Right kidney (tissue), 1 donor: ENCODE data around the gene MED7.

Experiments used
- DNase-seq: peaks from one replicate; pipeline ENCODE4 v3.0.0-alpha.2; 2016

The MED7 gene

DNA sequence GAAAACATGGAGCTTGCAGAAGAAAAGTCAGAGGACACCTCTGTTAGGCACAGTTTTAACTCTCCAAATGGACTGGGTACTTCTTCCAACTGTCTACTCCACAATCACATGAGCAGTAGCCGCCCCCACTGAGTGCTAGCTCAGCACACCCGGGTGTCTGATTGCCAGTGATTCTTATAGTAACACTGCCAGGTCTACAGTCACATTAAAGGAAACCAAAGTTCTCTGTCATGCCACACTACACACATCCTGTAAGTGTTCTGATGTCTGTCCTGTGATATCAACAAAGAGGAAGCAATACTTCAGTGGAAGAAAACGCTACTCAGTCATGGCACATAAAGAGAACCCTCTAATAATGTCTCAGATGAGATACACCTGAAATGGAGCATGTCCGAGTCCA is 33.7 kb downstream of the MED7 start, which contains the start of gene HAVCR2:
Gene HAVCR2 (minus strand): TSS at position 69 of the 400 bp plus-strand sequence. CDS start 61 bp downstream, at position 8.
- DNase-seq = no peak

DNA sequence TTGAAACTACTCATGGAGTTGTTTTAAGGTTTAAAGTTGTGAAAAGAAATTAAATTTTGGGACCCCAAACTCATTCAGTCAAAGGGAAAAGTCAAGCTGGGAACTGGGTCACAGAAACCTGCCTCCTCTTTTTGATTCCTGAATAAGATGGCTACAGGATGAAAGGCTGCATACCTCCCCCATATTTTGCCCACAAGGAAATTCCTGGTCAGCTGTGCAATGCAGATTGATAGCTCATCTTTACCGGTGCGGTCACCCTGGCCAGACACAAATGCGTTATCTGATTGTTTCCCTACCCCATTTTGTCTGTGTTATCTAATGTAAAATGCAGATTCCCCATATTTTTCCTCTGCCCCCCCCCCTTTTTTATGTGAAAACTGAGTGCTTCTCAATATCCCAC is 35.2 kb downstream of the MED7 start:
- no peak for DNase-seq

DNA sequence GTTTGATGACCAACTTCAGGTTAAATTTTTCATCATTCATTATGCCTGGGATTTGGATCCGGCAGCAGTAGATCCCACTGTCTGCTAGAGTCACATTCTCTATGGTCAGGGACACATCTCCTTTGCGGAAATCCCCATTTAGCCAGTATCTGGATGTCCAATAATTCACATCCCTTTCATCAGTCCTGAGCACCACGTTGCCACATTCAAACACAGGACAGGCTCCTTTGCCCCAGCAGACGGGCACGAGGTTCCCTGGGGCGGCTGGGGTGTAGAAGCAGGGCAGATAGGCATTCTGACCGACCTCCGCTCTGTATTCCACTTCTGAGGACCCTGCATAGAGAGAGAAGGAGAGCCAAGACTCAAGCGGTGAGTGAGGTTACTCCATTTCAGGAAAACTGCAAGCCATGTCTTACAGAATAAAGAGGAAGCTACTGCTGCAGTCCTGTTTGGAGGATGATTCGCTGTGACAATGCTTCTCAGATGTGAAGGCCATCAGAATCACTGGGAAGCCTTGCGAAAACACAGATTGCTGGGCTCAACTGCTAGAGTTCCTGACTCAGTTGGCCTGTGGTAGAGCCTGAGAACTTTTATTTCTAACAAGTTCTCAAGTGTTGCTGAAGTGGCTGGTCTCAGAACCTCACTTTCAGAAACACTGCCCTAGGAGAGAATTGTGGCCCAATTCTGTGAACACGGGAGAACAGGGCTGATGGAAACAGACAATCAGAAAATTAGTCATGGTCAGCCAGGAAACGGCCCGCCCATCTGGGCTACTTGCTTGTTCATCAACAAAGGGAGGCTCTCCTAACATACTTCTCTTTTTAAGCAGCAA is 35.8 kb downstream of the MED7 start:
- no peak for DNase-seq

DNA sequence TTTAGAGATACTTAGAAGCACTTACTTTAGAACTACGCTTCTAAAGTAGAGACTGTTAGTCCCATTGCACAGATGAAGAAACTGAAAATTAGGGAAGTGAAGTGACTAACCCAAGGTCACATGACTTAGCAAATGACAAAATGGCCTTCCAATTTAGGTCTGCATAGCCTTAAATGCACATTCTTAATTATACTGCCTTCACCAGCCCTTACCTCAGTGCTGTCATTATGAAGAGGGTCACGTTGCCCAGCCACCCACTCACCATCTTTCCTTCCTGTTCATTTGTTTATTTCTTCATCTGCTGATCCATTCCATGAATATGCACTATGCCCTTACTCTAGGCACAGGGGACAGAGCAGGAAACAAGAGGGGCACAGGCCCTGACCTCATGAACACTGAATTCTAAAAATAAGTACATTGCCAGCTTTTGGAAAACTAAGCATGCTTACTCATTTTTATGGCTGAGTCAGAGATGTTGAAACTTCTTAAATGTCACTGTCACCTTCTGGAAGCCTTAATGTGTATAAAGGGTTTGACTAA is 42.5 kb downstream of the MED7 start:
- DNase-seq = no peak

DNA sequence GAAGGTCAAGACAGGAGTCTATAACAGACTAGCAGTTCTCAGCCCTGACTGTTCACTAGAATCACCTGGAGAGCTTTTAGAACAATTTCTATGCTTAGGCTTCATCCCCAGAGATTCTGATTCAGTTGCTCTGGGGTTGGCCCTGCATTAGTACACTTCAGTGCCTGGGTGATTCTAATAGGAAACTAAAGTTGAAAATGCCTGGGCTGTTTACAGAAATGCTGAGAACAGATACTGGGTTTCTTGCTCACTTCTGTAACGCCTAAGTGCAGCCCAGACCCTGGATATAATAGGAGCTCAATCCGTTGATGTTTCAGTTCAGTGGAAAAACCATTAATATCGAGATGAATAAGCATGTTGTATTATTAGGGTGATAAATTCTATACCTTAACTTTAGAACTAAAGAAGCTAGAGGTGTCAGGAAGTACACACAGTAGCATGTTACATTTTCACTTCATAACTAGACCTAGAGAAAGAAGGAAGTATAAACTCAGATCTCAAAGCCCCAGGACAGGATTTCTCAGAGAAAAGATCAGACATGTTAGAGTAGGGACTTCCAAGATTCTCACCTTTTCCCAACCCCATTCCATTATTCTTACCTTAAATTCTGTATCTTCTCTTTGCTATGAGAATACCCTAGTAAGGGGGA is 54.2 kb downstream of the MED7 start:
- DNase-seq = no peak
